HCT116 (cell line): ENCODE results near the gene ELANE. TPM values are rescaled to one million over a fixed set of nuclear protein-coding genes. Genes with fewer than 3 reads are reported as not detected.
"Not testable (repeated sequence)": the region's sequence is repeated elsewhere in the genome, so short reads cannot be mapped to it uniquely, and the experiment has no call there.

Experiments used
- ATAC-seq: fragments of 200-7000 bp; cut with Tn5 transposase; 2 replicates; pipeline ENCODE4 v1.9.1; 2020; ENCODE audit warnings: mild to moderate bottlenecking, moderate library complexity
- BruUV-seq: library from RNA; stranded (reverse); fragments of 400-500 nt; replicated peaks from 2 replicates; lab custom pipeline; 2021; lab: Mats Ljungman, UMichigan
- CTCF ChIA-PET: fragments of 300-600 bp; sonication (Branson Sonifier 250); formaldehyde crosslinking; loops from one replicate; lab custom pipeline; 2021; ENCODE audit warnings: antibody characterized with exemption; lab: Charles Lee
- POLR2A ChIA-PET: fragments of 300-600, 350-600 bp; sonication (Branson Sonifier 250); formaldehyde crosslinking; loops from one replicate; lab custom pipeline; 2021; ENCODE audit warnings: antibody characterized with exemption; lab: Charles Lee
- RAD21 ChIA-PET, 2 experiments: fragments of 300-600 bp; sonication (Branson Sonifier 250); formaldehyde crosslinking; loops; one replicate each; lab custom pipeline; 2023; ENCODE audit warnings: low total read pairs in 2 of 2; ENCODE audit not compliant: uncharacterized antibody in 2 of 2, unreplicated experiment in 2 of 2, low non-redundant PET in 1 of 2; lab: Charles Lee
- DNase-seq: peaks from one replicate; pipeline ENCODE4 v3.0.0-alpha.2; 2010; ENCODE audit warnings: low read depth, low spot score
- H2AFZ ChIP-seq: fragments of 200-600 bp; shearing (Covaris generic), sonication (generic); 2 replicates; pipeline ENCODE4 v1.6.1; 2017; ENCODE audit warnings: low read depth, mixed run types, mixed read lengths, antibody characterized with exemption, low read length; ENCODE audit not compliant: poor library complexity, severe bottlenecking
- H3K27ac ChIP-seq: 2 replicates; pipeline ENCODE4 v1.5.1; 2012; ENCODE audit warnings: low read depth, low read length
- H3K27me3 ChIP-seq: fragments of 200-600 bp; sonication (generic); 2 replicates; pipeline ENCODE4 v1.6.1; 2016; ENCODE audit warnings: mixed run types, low read length, mixed read lengths; ENCODE audit not compliant: insufficient read depth
- H3K36me3 ChIP-seq, 2 experiments: fragments of 200-500 bp in 1 of 2; fragments of 200-600 bp in 1 of 2; sonication (Bioruptor generic) in 1 of 2; sonication (generic) in 1 of 2; 2 replicates each; pipeline versions ENCODE4 v1.5.1 to v1.6.1; 2014 to 2016; ENCODE audit warnings: low read length in 2 of 2, inconsistent platforms in 1 of 2, mixed read lengths in 1 of 2, mixed run types in 1 of 2; ENCODE audit not compliant: insufficient read depth in 2 of 2, control insufficient read depth in 1 of 2
- H3K4me1 ChIP-seq, 2 experiments: fragments of 200-600 bp in 1 of 2; sonication (generic) in 1 of 2; 2 replicates each; pipeline versions ENCODE4 v1.5.1 to v1.6.1; 2012 to 2017; ENCODE audit warnings: low read length in 2 of 2, inconsistent platforms in 1 of 2, mild to moderate bottlenecking in 1 of 2, mixed read lengths in 1 of 2, mixed run types in 1 of 2, moderate library complexity in 1 of 2; ENCODE audit not compliant: insufficient read depth in 2 of 2, control insufficient read depth in 1 of 2
- H3K4me2 ChIP-seq: fragments of 200-600 bp; sonication (generic); 2 replicates; pipeline ENCODE4 v1.6.1; 2017; ENCODE audit warnings: mixed run types, low read length, mixed read lengths
- H3K4me3 ChIP-seq, 2 experiments: fragments of 200-600 bp in 1 of 2; sonication (generic) in 1 of 2; replicated peaks in 1 of 2; 2 replicates each; pipeline ENCODE4 v1.5.1; 2011 to 2016; ENCODE audit warnings: low read length in 2 of 2, control low read depth in 1 of 2, low read depth in 1 of 2, mild to moderate bottlenecking in 1 of 2, mixed read lengths in 1 of 2, mixed run types in 1 of 2
- H3K79me2 ChIP-seq: fragments of 200-600 bp; sonication (generic); 2 replicates; pipeline ENCODE4 v1.6.1; 2017; ENCODE audit warnings: mild to moderate bottlenecking, mixed run types, low read length, moderate library complexity, mixed read lengths; ENCODE audit not compliant: insufficient read depth
- H3K9ac ChIP-seq: fragments of 200-600 bp; sonication (generic); 2 replicates; pipeline ENCODE4 v1.6.1; 2016; ENCODE audit warnings: low read length, mixed read lengths
- H3K9me2 ChIP-seq: fragments of 200-600 bp; sonication (generic), shearing (Covaris generic); 2 replicates; pipeline ENCODE4 v1.6.1; 2017; ENCODE audit warnings: mixed run types, mild to moderate bottlenecking, moderate library complexity; ENCODE audit not compliant: insufficient read depth
- H3K9me3 ChIP-seq, 2 experiments: fragments of 200-500 bp in 1 of 2; fragments of 200-600 bp in 1 of 2; sonication (Bioruptor generic) in 1 of 2; sonication (generic) in 1 of 2; 2 replicates each; pipeline ENCODE4 v1.6.1; 2014 to 2017; ENCODE audit warnings: low read length in 2 of 2, mixed read lengths in 2 of 2, inconsistent platforms in 1 of 2, low read depth in 1 of 2, mild to moderate bottlenecking in 1 of 2, mixed run types in 1 of 2, moderate library complexity in 1 of 2; ENCODE audit not compliant: control insufficient read depth in 1 of 2, insufficient read depth in 1 of 2
- H4K20me1 ChIP-seq: fragments of 200-600 bp; sonication (generic), shearing (Covaris generic); 2 replicates; pipeline ENCODE4 v1.6.1; 2017; ENCODE audit warnings: mixed run types, mild to moderate bottlenecking, moderate library complexity; ENCODE audit not compliant: insufficient read depth
- EZH2phosphoT487 ChIP-seq: fragments of 200-600 bp; IDR thresholded peaks from 2 replicates; pipeline ENCODE4 v1.6.1; 2018; ENCODE audit warnings: antibody characterized with exemption, borderline replicate concordance
- ZNF274 ChIP-seq: fragments of 200-500 bp; sonication (Bioruptor generic); IDR thresholded peaks from 2 replicates; pipeline ENCODE4 v1.6.1; 2014; ENCODE audit warnings: mild to moderate bottlenecking, low read depth, low read length, inconsistent platforms
- intact Hi-C: fragments of 100-400 bp; cut with micrococcal nuclease; formaldehyde crosslinking; loops from 2 replicates; pipeline ENCODE4 v1.10.0; 2022
- total RNA-seq: library from RNA; stranded (reverse); gene quantifications from one replicate; pipeline ENCODE4 v1.2.1, GENCODE V29; 2021; ENCODE audit not compliant: unreplicated experiment

Gene ELANE
- total RNA-seq, 1 experiment from 2014 or later: not detected

DNA sequence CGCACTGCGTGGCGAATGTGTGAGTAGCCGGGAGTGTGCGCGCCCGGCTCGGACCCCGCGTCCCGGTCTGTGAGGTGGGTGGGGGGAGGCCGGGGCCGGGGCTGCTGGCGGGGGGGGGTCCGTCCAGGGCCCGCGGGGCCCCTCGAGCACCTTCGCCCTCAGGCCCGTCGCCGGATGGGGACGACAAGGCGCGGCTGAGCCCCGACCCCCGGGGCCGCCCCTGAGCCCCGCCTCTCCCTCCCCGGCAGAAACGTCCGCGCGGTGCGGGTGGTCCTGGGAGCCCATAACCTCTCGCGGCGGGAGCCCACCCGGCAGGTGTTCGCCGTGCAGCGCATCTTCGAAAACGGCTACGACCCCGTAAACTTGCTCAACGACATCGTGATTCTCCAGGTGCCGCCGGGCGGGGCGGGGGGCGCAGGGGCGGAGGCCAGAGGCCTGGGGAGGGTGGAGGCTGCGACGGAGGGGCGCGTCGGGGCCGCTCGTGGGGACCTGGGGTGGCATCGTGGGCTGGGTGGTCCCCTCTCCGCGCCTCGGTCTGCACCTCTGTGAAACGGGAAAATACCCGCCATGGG lies 997 bp downstream of the ELANE start (continued):
- TF ChIP-seq EZH2phosphoT487: no peak

DNA sequence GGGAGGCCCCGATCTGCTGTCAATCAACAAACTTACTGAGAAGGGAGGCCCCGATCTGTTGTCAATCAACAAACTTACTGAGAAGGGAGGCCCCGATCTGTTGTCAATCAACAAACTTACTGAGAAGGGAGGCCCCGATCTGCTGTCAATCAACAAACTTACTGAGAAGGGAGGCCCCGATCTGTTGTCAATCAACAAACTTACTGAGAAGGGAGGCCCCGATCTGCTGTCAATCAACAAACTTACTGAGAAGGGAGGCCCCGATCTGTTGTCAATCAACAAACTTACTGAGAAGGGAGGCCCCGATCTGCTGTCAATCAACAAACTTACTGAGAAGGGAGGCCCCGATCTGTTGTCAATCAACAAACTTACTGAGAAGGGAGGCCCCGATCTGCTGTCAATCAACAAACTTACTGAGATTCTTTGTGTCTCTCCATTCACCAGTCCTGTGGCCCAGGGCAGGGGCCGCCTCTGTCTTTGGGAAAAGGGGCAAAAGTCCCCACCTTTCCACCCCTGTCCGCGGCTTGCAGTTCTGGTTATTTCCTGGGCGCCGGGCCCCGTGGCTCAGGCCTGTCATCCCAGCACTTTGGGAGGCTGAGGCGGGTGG lies 1.6 kb downstream of the ELANE start:
- H2AFZ ChIP-seq, intact Hi-C loops, ATAC-seq, DNase-seq, BruUV-seq, H3K9me2 ChIP-seq, H3K79me2 ChIP-seq, H3K4me2 ChIP-seq, H3K36me3 ChIP-seq, H3K4me3 ChIP-seq, H3K9ac ChIP-seq, H3K9me3 ChIP-seq, H4K20me1 ChIP-seq, CTCF ChIA-PET, RAD21 ChIA-PET, H3K27me3 ChIP-seq, H3K27ac ChIP-seq: not testable (repeated sequence)
- H3K4me1 ChIP-seq: peaks cover 6 to 13% of the 10 kb centered on the region in 2 experiments; a peak in 3 of 4 replicates
- POLR2A ChIA-PET: interaction anchor here (0.6 kb wide), 1 partner anchor 87 kb away, joined by 3 read pairs; no protein-coding TSS in a partner anchor

DNA sequence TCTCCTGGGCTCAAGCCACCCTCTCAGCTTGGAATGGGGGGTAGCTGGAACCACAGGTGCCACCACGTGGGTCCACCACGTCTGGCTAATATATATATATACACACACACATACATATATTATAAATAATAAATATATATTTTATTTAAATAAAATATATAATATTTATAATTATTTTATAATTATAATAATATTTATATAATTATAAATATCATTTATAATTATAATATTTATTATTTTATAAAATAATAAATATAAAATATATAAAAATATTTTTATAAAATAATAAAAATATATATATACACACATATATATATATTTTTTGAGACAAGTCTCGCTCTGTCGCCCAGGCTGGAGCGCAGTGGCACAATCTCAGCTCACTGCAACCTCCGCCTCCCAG lies 2.4 kb downstream of the ELANE start:
- Histone ChIP-seq H4K20me1 (no peaks in the 10 kb centered on the region), H3K4me3 (no peak overlapping the region), H3K9me2 (no peaks in the 10 kb centered on the region), H3K4me2 (no peak overlapping the region), H3K79me2 (no peaks in the 10 kb centered on the region), H3K27ac (no peak overlapping the region), H3K4me1 (peaks cover 12 to 21% of the 10 kb centered on the region in 2 experiments), H3K27me3 (no peaks in the 10 kb centered on the region), H3K9me3 (no peaks in the 10 kb centered on the region), H3K9ac (no peak overlapping the region), H3K36me3 (no peaks in the 10 kb centered on the region), H2AFZ (no peak overlapping the region)
- TF ChIP-seq ZNF274: no peak
- ChIA-PET RAD21 (no interaction called here), POLR2A (interaction anchor here (0.6 kb wide), 1 partner anchor 88 kb away, joined by 3 read pairs; no protein-coding TSS in a partner anchor), CTCF (no interaction called here)
- no peak for DNase-seq
- no peak for ATAC-seq
- intact Hi-C loops: no loop called here
- no TSS peak for BruUV-seq
